Left renal cortex interstitium (tissue), 4 donors: Measurements from ENCODE around the gene PAPPA2. TPM values are rescaled to one million over a fixed set of nuclear protein-coding genes. Genes with fewer than 3 reads are reported as not detected.

Experiments
- DNase-seq, 4 donors: peaks; one replicate each; pipeline ENCODE4 v3.0.0-alpha.2; 2013; ENCODE audit warnings: low read depth in 4 of 4, low spot score in 2 of 4, missing footprints in 1 of 4
- polyA plus RNA-seq, 4 donors: library from polyadenylated mRNA; unstranded; fragments of 120-200 nt; gene quantifications; one replicate each; pipeline ENCODE4 v1.2.1, GENCODE V29; 2013; ENCODE audit not compliant: insufficient read length in 4 of 4

PAPPA2 gene
- polyA plus RNA-seq, 4 donors = 50.3 to 64.4 (median 54.6) TPM

GRCh38 chr1:176794897-176795508 lies 332.0 kb downstream of the PAPPA2 start:
- DNase-seq = no peak

DNA sequence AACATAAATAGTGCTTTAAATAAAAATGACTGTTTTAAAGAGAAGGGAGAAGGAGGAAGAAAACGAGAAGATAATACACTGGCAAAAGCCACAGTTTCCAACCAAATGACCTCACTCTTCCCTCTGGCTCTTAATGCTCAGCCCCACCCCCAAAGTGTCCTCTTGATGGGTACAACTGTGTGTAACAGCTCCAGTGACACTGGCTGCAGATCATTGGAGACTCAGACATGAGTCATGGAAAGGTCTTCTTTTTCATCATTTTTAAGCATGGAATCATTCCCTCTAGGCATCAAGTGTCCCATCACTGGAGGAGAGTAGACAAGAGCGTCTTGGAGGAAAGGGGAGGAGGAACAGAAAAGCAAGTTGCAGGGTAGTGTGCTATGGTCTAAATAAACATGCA lies 333.0 kb downstream of the PAPPA2 start:
- no peak for DNase-seq

DNA sequence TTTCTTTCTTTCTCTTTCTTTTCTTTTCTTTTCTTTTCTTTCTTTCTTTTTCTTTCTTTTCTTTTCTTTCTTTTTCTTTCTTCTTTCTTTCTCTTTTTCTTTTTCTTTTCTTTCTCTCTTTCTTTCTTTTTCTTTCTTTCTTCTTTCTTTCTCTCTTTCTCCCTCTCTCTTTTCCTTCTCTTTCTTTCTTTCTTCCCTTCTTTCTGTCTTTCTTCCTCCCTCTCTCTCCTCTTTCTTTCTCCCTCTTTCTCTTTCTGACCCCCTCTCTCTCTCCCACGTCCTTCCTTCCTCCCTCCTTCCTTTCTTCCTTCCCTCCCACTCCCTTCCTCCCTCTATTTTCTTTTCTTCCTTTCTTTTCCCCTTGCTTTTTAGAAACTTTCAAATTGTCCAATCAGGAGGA lies 333.6 kb downstream of the PAPPA2 start:
- DNase-seq = no peak

DNA sequence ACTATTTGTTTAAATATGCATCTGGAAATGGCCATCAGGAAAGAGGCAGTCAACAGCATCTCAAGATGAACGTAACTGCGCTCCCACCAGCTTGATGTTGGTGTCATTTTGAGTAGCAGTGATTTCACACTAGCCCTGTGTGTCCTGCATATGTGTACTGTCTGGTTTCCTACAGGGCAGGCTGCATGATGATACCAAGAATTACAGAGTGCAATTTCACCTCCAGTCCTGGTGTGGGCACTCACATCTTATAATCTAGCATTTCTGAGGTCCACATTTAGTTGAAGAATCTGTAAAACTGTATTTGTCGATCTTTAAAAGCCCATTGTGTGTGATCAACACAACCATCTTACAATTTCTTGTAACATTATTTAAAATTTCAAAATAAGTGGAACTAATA lies 336.4 kb downstream of the PAPPA2 start:
- no peak for DNase-seq

GRCh38 chr1:176800978-176801513 lies 338.1 kb downstream of the PAPPA2 start:
- no peak for DNase-seq

- DNase-seq = no peak
These were observed 338.6 kb downstream of the PAPPA2 start for GRCh38 chr1:176801514-176802020.

- DNase-seq = no peak
These were observed 339.3 kb downstream of the PAPPA2 start for GRCh38 chr1:176802316-176802715.

GRCh38 chr1:176803042-176803441 lies 340.1 kb downstream of the PAPPA2 start:
- no peak for DNase-seq

- DNase-seq = no peak
These were observed 340.6 kb downstream of the PAPPA2 start for GRCh38 chr1:176803596-176803995.

GRCh38 chr1:176809292-176809691 lies 346.3 kb downstream of the PAPPA2 start:
- DNase-seq = no peak

DNA sequence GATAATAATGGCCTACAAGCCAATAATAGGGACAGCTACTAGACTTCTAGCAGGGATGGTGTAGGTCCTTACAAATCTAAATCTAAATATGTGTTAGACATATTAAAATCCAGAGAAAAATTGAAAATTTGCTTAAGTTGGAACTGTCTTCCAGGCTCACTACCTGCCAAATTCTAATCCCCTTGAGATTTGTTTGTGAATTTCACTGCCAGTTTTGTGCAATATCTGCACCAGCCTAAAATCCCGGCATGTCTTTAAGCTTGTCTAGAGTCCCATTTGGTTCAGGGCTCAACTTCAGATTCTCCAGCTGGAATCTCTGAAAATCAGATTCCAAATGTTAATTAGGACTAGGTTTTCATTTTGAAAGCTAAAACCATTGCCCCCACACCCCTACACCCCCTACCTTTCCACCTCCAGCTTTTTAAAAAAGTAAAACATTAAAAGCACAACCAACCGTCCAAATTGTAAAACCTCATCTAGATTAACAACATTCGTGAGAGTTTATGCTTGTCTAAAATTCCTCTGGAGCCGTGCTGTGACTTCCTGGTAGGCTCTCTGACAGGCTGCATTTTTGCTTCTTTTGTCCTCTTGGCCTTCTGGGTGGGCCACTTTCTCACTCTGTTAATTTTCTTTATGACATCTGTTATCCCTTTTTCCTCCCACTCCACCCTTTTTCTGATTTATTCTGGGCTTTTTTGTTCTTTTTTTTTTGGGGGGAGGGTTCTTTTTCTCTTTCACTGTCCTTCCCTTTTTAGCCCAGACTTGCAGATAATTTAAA lies 348.7 kb downstream of the PAPPA2 start:
- no peak for DNase-seq

DNA sequence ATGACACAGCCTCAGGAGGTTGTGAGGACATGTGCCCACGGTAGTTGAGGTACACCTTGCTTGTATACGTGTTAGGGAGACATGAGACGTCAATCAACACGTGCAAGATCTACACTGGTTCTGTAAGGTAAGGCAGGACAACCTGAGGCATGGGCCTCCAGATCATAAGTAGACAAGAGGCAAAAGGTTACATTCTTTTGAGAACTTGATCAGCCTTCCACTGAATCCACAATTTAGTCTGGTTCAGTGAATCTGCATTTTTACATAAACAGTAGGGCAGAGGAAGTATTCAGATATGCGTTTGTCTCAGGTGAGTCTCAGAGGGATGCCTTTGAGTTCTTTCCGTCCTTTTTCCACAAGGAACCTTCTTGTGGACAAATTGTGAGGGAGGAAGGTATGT lies 352.6 kb downstream of the PAPPA2 start:
- DNase-seq = no peak

DNA sequence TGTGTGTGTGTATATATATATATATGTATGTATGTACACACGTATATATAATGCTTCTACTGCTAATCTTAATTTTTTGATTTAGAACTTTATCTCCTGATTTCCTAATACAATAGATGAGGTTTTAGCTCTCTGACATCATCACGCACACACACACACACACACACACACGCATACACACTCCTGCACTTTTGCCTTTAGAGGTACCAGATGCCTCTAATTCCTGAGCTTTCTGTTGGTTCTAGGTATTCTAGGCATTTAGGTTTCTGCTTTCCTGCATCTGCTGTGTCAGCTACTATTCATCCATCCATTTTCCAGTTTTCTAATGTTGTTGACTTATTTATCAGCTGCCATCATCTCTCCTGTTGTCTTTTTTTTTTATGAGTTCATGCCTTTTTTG lies 353.3 kb downstream of the PAPPA2 start:
- no peak for DNase-seq

GRCh38 chr1:176820391-176821031 lies 357.5 kb downstream of the PAPPA2 start:
- no peak for DNase-seq

DNA sequence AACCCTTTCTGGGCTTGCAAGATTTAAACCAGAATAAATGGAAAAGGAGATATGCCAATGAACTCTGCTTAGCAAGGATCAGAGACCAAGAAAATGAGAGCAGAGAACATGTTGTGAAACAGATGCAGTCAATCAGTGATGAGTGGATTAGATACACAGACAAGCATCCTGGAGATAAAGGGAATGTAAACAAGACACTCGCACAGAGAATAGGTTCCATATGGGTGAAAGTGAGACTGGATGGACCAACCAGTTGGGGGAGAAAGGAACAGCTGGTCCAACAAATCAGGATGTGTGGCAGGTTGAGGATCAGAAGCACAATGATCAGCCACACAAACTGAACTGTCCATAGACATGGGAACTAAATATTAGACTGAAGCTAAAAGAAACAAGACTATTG lies 363.3 kb downstream of the PAPPA2 start:
- DNase-seq = no peak

GRCh38 chr1:176829261-176829660 lies 366.3 kb downstream of the PAPPA2 start:
- no peak for DNase-seq

- no peak for DNase-seq
These were observed 368.2 kb downstream of the PAPPA2 start for GRCh38 chr1:176831150-176831549.

DNA sequence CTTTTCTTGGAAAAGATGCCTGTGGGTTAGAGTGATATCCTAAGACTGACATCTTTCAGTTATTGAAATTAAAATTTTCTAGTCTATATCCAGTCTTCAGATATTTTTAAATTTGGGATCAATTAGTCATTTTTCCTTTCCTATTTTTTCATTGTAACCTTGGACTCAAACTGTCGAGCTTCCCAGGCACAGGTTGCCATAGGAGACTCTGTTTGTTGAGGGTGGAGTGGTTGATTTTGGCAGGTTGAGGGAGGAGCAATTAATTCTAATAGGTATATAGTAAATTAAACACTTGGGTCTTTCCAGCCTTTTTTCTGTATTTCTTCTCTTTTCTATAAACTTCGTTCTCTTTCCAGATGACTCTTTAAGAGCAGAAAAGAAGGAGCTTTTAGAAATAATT lies 374.7 kb downstream of the PAPPA2 start:
- DNase-seq = no peak

DNA sequence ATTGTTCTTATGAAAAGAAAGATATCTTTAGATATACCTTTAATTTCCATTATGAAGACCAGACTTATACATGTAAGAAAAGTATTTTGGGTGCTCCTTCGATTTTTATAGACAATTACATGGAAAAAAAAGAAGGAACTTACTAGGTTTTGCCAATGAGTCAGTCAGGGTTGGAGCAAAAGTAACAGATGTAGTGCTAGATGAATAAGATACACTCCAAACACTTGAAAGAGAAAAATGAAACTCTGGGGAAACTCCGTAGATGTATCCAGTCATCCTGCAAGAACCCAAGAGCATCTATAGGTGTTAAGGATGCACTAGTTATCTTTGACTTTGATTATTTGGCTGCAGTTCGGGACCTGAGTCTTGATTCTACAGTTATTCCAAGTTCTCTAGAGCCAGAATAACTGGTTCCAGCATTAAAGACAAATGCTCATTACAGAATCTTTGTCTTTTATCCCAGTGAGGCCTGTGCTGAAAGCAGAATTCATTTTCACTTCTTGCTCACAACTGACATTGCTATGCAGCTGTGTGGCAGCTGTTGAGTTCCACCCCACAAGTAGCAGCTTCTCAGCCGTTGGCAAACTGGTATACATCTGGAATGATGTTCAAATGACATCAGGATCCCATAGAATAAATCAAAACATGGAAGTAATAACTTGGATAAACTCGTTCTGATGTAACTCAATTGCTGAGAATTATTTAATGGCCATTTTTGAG lies 375.5 kb downstream of the PAPPA2 start:
- DNase-seq = no peak

- no peak for DNase-seq
These were observed 376.2 kb downstream of the PAPPA2 start for GRCh38 chr1:176839216-176839615.

- DNase-seq = no peak
These were observed 378.3 kb downstream of the PAPPA2 start for GRCh38 chr1:176841238-176841637.
